ENCODE measurements around the gene IL17RA. TPM values are rescaled to one million over a fixed set of nuclear protein-coding genes. Genes with fewer than 3 reads are reported as not detected.

IL17RA gene
- total RNA-seq, 1 donor from 2014 or later = 11.8 TPM

DNA sequence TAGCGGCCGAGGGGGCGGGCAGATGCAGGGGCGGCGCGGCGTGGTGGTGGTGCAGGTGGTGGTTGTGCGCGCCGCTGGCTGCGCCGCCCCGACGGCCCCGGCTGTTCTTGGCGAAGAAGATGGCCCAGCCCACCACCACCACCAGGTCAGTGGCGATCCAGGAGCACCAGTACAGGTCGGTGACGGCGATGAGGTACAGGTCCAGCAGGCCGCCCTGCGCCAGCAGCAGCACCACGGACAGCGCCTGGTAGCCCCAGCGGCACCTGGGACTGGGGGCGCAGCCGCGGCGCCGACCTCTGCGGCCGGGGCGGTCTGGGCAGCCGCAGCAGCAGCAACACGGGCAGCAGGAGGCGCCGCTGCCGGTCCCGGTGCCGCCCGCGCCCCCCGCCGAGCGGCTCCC is 35.5 kb downstream of the IL17RA start:
- no peak for TF ChIP-seq CTCF (IDR thresholded peaks at IDR 0.05; ENCODE audit: unreplicated experiment)
- H3K36me3 Mint-ChIP-seq = no peaks in the 10 kb centered on the region
- peaks cover 67% of the 10 kb centered on the region for H3K27me3 Mint-ChIP-seq (ENCODE audit: low read depth)
- peaks cover 2% of the 10 kb centered on the region for H3K4me1 Mint-ChIP-seq
- peak; percentile 64 to 76 for DNase-seq (ENCODE audit: low spot score in 2 of 2, unreplicated experiment in 2 of 2)
- no peak overlapping the region for H3K27ac Mint-ChIP-seq
- H3K4me3 Mint-ChIP-seq = peak overlapping the region; percentile 30
- no peaks in the 10 kb centered on the region for H3K9me3 Mint-ChIP-seq

DNA sequence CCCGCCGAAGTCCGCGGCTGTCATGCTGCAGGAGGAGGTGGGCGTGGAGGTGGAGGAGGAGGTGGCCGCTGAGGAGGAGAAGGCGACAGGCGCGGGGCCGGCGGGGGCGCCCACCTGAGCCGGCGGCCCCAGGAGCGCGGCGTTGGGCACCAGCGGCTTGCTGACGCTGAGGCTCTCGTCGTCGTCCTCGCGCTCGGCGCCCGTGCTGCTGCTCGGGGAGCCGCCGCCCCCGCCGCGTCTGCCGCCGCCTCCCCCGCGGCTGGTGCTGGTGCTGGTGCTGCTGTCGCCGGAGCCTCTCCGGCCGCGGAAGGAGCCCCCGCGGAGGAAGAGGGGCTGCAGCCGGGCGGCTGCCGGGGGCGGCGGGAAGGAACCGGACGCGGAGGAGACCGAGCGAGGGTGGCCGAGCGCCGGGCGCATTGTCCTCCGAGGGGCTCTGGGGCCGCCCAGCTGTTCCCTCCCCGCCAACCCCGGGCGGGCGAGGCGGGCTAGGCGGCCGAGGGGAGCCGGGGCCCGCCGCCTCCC is 36.0 kb downstream of the IL17RA start:
- Mint-ChIP-seq H3K4me1 (peaks cover 2% of the 10 kb centered on the region), H3K27ac (no peak overlapping the region), H3K27me3 (ENCODE audit: low read depth) (peaks cover 64% of the 10 kb centered on the region), H3K4me3 (no peak overlapping the region), H3K36me3 (no peaks in the 10 kb centered on the region), H3K9me3 (no peaks in the 10 kb centered on the region)
- no peak for TF ChIP-seq CTCF (IDR thresholded peaks at IDR 0.05; ENCODE audit: unreplicated experiment)
- DNase-seq (ENCODE audit: low spot score in 2 of 2, unreplicated experiment in 2 of 2) = peak in 1 of 2 experiments; percentile 42

GRCh38 chr22:17121233-17122195 is 36.7 kb downstream of the IL17RA start, which contains the start of gene TMEM121B:
TMEM121B (minus strand) TSS chr22:17121360; CDS start chr22:17121127, 233 bp downstream.
- DNase-seq (ENCODE audit: low spot score in 2 of 2, unreplicated experiment in 2 of 2) = peak in 1 of 2 experiments; percentile 53
- H3K4me1 Mint-ChIP-seq = peaks cover 2% of the 10 kb centered on the region
- no peak within 1 kb of the TSS for H3K27ac Mint-ChIP-seq
- H3K9me3 Mint-ChIP-seq = no peaks in the 10 kb centered on the region
- no peaks in the 10 kb centered on the region for H3K36me3 Mint-ChIP-seq
- H3K27me3 Mint-ChIP-seq (ENCODE audit: low read depth) = peaks cover 58% of the 10 kb centered on the region
- no peak for TF ChIP-seq CTCF (IDR thresholded peaks at IDR 0.05; ENCODE audit: unreplicated experiment)
- peak within 1 kb of the TSS; percentile 77 for H3K4me3 Mint-ChIP-seq

DNA sequence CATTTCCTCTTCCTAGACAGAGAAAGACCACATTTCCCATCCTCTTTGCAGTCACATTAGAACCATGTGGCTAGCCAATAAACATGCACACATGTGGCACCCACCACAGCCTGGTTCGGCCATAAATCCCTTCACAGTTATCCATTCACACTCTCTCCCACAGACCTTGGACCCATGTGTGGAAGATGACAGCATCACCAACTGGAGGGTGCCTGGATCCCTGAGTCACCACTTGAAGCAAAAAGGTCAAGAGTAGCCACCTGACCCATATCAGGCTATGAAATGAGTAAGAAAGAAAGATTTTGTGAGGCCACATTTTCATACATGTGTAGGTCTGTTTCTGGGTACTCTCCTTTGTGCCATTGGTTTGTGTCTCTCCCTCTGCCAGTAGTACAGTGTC is 45.4 kb downstream of the IL17RA start:
- H3K4me3 Mint-ChIP-seq = no peak overlapping the region
- no peak overlapping the region for H3K27ac Mint-ChIP-seq
- no peaks in the 10 kb centered on the region for H3K27me3 Mint-ChIP-seq (ENCODE audit: low read depth)
- H3K9me3 Mint-ChIP-seq = no peaks in the 10 kb centered on the region
- no peak for DNase-seq (ENCODE audit: low spot score in 2 of 2, unreplicated experiment in 2 of 2)
- no peaks in the 10 kb centered on the region for H3K4me1 Mint-ChIP-seq
- no peaks in the 10 kb centered on the region for H3K36me3 Mint-ChIP-seq
- TF ChIP-seq CTCF (IDR thresholded peaks at IDR 0.05; ENCODE audit: unreplicated experiment) = no peak

- H3K27ac Mint-ChIP-seq = no peak overlapping the region
- DNase-seq (ENCODE audit: low spot score in 2 of 2, unreplicated experiment in 2 of 2) = no peak
- no peak overlapping the region for H3K4me3 Mint-ChIP-seq
- no peaks in the 10 kb centered on the region for H3K4me1 Mint-ChIP-seq
- TF ChIP-seq CTCF (IDR thresholded peaks at IDR 0.05; ENCODE audit: unreplicated experiment) = no peak
- H3K36me3 Mint-ChIP-seq = no peaks in the 10 kb centered on the region
- H3K27me3 Mint-ChIP-seq (ENCODE audit: low read depth) = no peaks in the 10 kb centered on the region
- no peaks in the 10 kb centered on the region for H3K9me3 Mint-ChIP-seq
Observed at GRCh38 chr22:17131686-17132085, 46.9 kb downstream of the IL17RA start.

Measured in mesothelial cell of epicardium (in vitro differentiated cells).